ENCODE measurements around the gene PTPN18. TPM values are rescaled to one million over a fixed set of nuclear protein-coding genes. Genes with fewer than 3 reads are reported as not detected.
A peak's percentile ranks its signal among the peaks of the same experiment; 100 is the strongest.

Gene PTPN18
- total and polyA plus RNA-seq, 2 donors (not counting 1 experiment from before 2014, with no cell fraction given) = 9.6 to 18.1 TPM

DNA sequence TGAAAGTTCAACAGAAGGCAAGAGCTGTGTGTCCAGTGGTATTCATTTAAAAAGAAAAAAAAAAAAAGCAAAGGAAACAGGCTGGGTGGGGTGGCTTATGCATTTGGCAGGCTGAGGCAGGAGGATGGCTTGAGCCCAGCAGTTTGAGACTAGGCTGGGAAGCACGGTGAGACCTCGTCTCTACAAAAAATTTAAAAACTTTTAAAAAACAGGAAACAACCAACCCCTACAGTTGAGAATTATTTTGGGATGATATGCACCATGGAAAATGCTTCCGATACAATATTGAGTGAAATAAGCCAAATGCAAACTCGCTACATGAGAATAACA is 31.2 kb downstream of the PTPN18 start:
- Histone ChIP-seq H3K79me2 (ENCODE audit: control insufficient read depth, insufficient read depth, low read length) (no peaks in the 10 kb centered on the region), H4K20me1 (ENCODE audit: control insufficient read depth, extremely low read depth, insufficient read depth, low read length) (no peaks in the 10 kb centered on the region), H2AFZ (ENCODE audit: low read length) (no peak overlapping the region), H3K4me3 (replicated peaks in 1 of 4; ENCODE audit: control extremely low read depth in 1 of 4, insufficient read depth in 1 of 4, low read depth in 3 of 4, low read length in 4 of 4) (no peak overlapping the region), H3K36me3 (ENCODE audit: control insufficient read depth, insufficient read depth, low read length) (no peaks in the 10 kb centered on the region), H3K4me2 (ENCODE audit: extremely low read depth, insufficient read depth, low read length) (no peak overlapping the region), H3K4me1 (ENCODE audit: control insufficient read depth, extremely low read depth, insufficient read depth, low read length) (peaks cover 6% of the 10 kb centered on the region), H3K9ac (ENCODE audit: insufficient read depth, low read length) (no peak overlapping the region), H3K27ac (ENCODE audit: insufficient read depth, low read length) (no peak overlapping the region), H3K27me3 (ENCODE audit: control insufficient read depth, insufficient read depth, low read length) (no peaks in the 10 kb centered on the region), H3K9me3 (ENCODE audit: control insufficient read depth, insufficient read depth, low read depth, low read length) (no peaks in the 10 kb centered on the region)
- TF ChIP-seq EZH2 (IDR thresholded peaks at IDR 0.05; ENCODE audit: low read length, missing control alignments) = no peak
- TF ChIP-seq, protein P1, sequence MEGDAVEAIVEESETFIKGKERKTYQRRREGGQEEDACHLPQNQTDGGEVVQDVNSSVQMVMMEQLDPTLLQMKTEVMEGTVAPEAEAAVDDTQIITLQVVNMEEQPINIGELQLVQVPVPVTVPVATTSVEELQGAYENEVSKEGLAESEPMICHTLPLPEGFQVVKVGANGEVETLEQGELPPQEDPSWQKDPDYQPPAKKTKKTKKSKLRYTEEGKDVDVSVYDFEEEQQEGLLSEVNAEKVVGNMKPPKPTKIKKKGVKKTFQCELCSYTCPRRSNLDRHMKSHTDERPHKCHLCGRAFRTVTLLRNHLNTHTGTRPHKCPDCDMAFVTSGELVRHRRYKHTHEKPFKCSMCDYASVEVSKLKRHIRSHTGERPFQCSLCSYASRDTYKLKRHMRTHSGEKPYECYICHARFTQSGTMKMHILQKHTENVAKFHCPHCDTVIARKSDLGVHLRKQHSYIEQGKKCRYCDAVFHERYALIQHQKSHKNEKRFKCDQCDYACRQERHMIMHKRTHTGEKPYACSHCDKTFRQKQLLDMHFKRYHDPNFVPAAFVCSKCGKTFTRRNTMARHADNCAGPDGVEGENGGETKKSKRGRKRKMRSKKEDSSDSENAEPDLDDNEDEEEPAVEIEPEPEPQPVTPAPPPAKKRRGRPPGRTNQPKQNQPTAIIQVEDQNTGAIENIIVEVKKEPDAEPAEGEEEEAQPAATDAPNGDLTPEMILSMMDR (conservative IDR thresholded peaks at IDR 0.05 in 1 of 2, IDR thresholded peaks at IDR 0.05 in 1 of 2; ENCODE audit: low read depth in 1 of 2, low read length in 2 of 2) = no peak
- no peak for DNase-seq (ENCODE audit: low read depth in 2 of 2)

DNA sequence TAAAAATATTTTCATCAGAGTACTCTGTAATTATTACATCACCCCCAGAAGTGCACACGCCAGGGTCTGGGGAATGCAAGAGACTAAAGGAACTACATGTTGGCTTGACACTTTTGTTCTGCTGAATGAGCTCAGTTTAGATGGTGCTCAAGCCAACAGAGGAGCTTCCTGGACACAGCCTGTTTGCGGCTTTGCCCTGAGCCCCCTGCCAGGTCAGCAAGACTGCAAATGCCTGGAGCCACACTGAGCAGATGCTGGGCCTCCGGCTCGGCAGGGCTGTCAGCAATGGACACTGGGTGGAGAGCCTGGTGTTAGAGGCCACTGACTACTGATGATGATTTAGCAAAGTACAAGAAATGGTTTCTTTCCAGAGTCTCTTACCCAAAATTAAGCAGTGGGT is 31.9 kb downstream of the PTPN18 start:
- Histone ChIP-seq H3K9ac (ENCODE audit: insufficient read depth, low read length) (no peak overlapping the region), H3K27ac (ENCODE audit: insufficient read depth, low read length) (no peak overlapping the region), H3K27me3 (ENCODE audit: control insufficient read depth, insufficient read depth, low read length) (no peaks in the 10 kb centered on the region), H3K4me2 (ENCODE audit: extremely low read depth, insufficient read depth, low read length) (no peak overlapping the region), H3K36me3 (ENCODE audit: control insufficient read depth, insufficient read depth, low read length) (no peaks in the 10 kb centered on the region), H3K9me3 (ENCODE audit: control insufficient read depth, insufficient read depth, low read depth, low read length) (no peaks in the 10 kb centered on the region), H3K79me2 (ENCODE audit: control insufficient read depth, insufficient read depth, low read length) (no peaks in the 10 kb centered on the region), H4K20me1 (ENCODE audit: control insufficient read depth, extremely low read depth, insufficient read depth, low read length) (no peaks in the 10 kb centered on the region), H3K4me3 (replicated peaks in 1 of 4; ENCODE audit: control extremely low read depth in 1 of 4, insufficient read depth in 1 of 4, low read depth in 3 of 4, low read length in 4 of 4) (no peak overlapping the region), H2AFZ (ENCODE audit: low read length) (no peak overlapping the region), H3K4me1 (ENCODE audit: control insufficient read depth, extremely low read depth, insufficient read depth, low read length) (peaks cover 6% of the 10 kb centered on the region)
- no peak for DNase-seq (ENCODE audit: low read depth in 2 of 2)
- TF ChIP-seq, protein P1 (conservative IDR thresholded peaks at IDR 0.05 in 1 of 2, IDR thresholded peaks at IDR 0.05 in 1 of 2; ENCODE audit: low read depth in 1 of 2, low read length in 2 of 2) = no peak
- no peak for TF ChIP-seq EZH2 (IDR thresholded peaks at IDR 0.05; ENCODE audit: low read length, missing control alignments)

DNA sequence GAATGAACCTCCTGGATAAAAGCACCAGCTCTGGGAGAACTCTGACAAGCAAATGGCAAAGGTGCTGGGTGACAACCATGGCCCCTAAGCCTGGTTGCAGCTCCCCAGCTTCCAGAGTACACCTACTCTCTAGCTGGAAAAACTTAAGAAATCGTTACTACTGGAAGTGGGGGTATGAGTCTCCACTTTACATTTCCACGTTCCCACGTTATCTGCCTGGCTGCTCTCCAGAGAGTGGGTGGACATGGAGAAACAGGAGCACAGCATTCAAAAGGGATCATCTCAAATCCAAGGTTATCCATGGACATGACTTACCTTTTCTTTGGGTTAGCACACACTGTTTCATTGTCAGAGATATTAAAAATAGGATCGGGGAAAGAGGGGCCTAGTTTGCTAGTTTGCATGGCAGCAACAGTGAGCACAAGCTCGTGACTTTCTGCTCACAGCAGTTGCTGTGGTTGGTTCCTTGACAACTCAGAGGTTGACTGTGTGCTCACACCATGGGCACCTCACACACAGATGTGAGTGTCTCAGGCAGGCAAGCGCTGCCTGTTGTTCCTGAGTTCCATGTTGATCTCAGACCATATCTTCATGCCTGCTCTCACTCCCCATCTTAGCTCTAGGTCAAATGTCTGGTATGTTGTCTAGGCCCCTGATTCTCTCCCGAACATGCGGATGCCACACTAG is 32.5 kb downstream of the PTPN18 start:
- Histone ChIP-seq H3K27ac (ENCODE audit: insufficient read depth, low read length) (no peak overlapping the region), H3K4me2 (ENCODE audit: extremely low read depth, insufficient read depth, low read length) (no peak overlapping the region), H3K9me3 (ENCODE audit: control insufficient read depth, insufficient read depth, low read depth, low read length) (no peaks in the 10 kb centered on the region), H4K20me1 (ENCODE audit: control insufficient read depth, extremely low read depth, insufficient read depth, low read length) (no peaks in the 10 kb centered on the region), H3K4me1 (ENCODE audit: control insufficient read depth, extremely low read depth, insufficient read depth, low read length) (peaks cover 6% of the 10 kb centered on the region), H3K79me2 (ENCODE audit: control insufficient read depth, insufficient read depth, low read length) (no peaks in the 10 kb centered on the region), H3K36me3 (ENCODE audit: control insufficient read depth, insufficient read depth, low read length) (no peaks in the 10 kb centered on the region), H2AFZ (ENCODE audit: low read length) (no peak overlapping the region), H3K27me3 (ENCODE audit: control insufficient read depth, insufficient read depth, low read length) (no peaks in the 10 kb centered on the region), H3K4me3 (replicated peaks in 1 of 4; ENCODE audit: control extremely low read depth in 1 of 4, insufficient read depth in 1 of 4, low read depth in 3 of 4, low read length in 4 of 4) (no peak overlapping the region), H3K9ac (ENCODE audit: insufficient read depth, low read length) (no peak overlapping the region)
- peak in 1 of 2 donors; percentile 19 for DNase-seq (ENCODE audit: low read depth in 2 of 2)
- TF ChIP-seq, protein P1 (conservative IDR thresholded peaks at IDR 0.05 in 1 of 2, IDR thresholded peaks at IDR 0.05 in 1 of 2; ENCODE audit: low read depth in 1 of 2, low read length in 2 of 2) = no peak
- TF ChIP-seq EZH2 (IDR thresholded peaks at IDR 0.05; ENCODE audit: low read length, missing control alignments) = no peak
